ENCODE data around the gene BORCS6. TPM values are rescaled to one million over a fixed set of nuclear protein-coding genes. Genes with fewer than 3 reads are reported as not detected.

BORCS6 gene
- total and polyA plus RNA-seq, 2 of the 4 experiments (the other 2 are of a cell fraction): 2.7 to 3.3 TPM

- TF ChIP-seq CHD1 (IDR thresholded peaks at IDR 0.05; ENCODE audit: low read depth, low read length) (peak; percentile 81; the same call in 1 of the 2 replicates), MXI1 (IDR thresholded peaks at IDR 0.05; ENCODE audit: borderline replicate concordance, low read depth, low read length) (peak; percentile 82)
Observed at GRCh38 chr17:8153957-8154607, 35.9 kb downstream of the BORCS6 start (continued).

DNA sequence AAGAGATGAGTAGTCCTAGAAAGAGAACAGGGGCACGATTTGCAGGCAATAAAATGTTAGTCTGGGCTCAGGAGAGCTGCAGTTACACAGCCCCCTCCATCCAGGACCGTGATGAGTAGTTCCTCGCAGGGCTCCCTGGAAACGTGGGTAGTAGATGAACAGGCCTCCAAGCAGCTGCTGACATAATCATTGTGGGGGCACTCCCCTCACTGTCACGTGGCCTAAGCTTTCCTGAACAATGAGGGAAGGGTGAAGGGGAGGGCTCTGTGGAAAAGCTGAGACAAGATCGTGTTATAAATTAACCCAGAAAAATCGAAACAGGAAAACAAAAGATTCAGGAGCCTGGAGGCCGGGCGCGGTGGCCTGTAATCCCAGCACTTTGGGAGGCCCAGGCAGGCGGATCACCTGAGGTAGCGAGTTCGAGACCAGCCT lies 36.4 kb downstream of the BORCS6 start:
- BruUV-seq (replicated peaks): no TSS peak
- in situ Hi-C loops (cut with MboI; ENCODE audit: low sequenced_read_pairs): loop anchor here (25.0 kb wide), 1 partner anchor 916 kb away; the partner anchor contains the start of genes DVL2, GABARAP and PHF23
- H3K4me2 ChIP-seq (ENCODE audit: low read depth, low read length): no peak overlapping the region
- TF ChIP-seq NFE2L2 (IDR thresholded peaks at IDR 0.05; ENCODE audit: low read depth, low read length) (no peak), FOS (IDR thresholded peaks at IDR 0.05; ENCODE audit: low read depth, low read length) (peak; percentile 42; the same call in 1 of the 2 replicates), POLR2A (IDR thresholded peaks at IDR 0.05; ENCODE audit: low read depth, low read length) (peak; percentile 8; the same call in 1 of the 2 replicates), ELK1 (IDR thresholded peaks at IDR 0.05; ENCODE audit: borderline replicate concordance, low read depth, low read length) (no peak), CHD1 (IDR thresholded peaks at IDR 0.05; ENCODE audit: low read depth, low read length) (no peak), MAZ (IDR thresholded peaks at IDR 0.05; ENCODE audit: borderline replicate concordance, low read depth, low read length) (peak; percentile 95), RAD21 (IDR thresholded peaks at IDR 0.05; ENCODE audit: low read length) (no peak), CTCF (conservative IDR thresholded peaks at IDR 0.05; ENCODE audit: low read depth, low read length) (no peak), RCOR1 (IDR thresholded peaks at IDR 0.05; ENCODE audit: insufficient replicate concordance, low read length) (no peak), SMC3 (IDR thresholded peaks at IDR 0.05; ENCODE audit: low read depth, low read length) (no peak), BHLHE40 (IDR thresholded peaks at IDR 0.05; ENCODE audit: low read depth, low read length) (peak; percentile 87), MAFK (IDR thresholded peaks at IDR 0.05; ENCODE audit: low read depth, low read length) (peak; percentile 18; the same call in 1 of the 2 replicates), MXI1 (IDR thresholded peaks at IDR 0.05; ENCODE audit: borderline replicate concordance, low read depth, low read length) (peak; percentile 59; the same call in 1 of the 2 replicates)

More for the DNA sequence above, 36.4 kb downstream of the BORCS6 start:
- Histone ChIP-seq H3K36me3 (ENCODE audit: control insufficient read depth, insufficient read depth, low read length) (peaks cover 14% of the 10 kb centered on the region), H3K9me1 (ENCODE audit: insufficient read depth, low read length) (peaks cover 22% of the 10 kb centered on the region), H3K9ac (ENCODE audit: low read depth, low read length) (no peak overlapping the region), H3K4me1 (ENCODE audit: control insufficient read depth, insufficient read depth, low read length) (peaks cover 23% of the 10 kb centered on the region), H3K23ac (ENCODE audit: low read depth, low read length) (no peak overlapping the region; the same call in 1 of the 2 replicates), H2BK120ac (ENCODE audit: low read depth, low read length) (no peak overlapping the region), H3K18ac (ENCODE audit: low read depth, low read length) (no peak overlapping the region), H3K27ac (ENCODE audit: insufficient read depth, low read length) (peak overlapping the region; percentile 81), H3K79me1 (ENCODE audit: low read depth in 1 of 2, low read length in 2 of 2) (peaks cover 3 to 40% of the 10 kb centered on the region in 2 experiments; a peak in 2 of 4 replicates), H3K56ac (ENCODE audit: extremely low read depth, insufficient read depth, low read length) (no peak overlapping the region), H4K5ac (ENCODE audit: low read depth, low read length) (no peak overlapping the region), H4K20me1 (ENCODE audit: insufficient read depth, low read length) (peaks cover 11% of the 10 kb centered on the region), H4K8ac (ENCODE audit: low read depth in 2 of 2, low read length in 2 of 2) (peak overlapping the region in 1 of 2 experiments; percentile 88; a peak in 1 of 4 replicates), H3K14ac (replicated peaks; ENCODE audit: low read depth, low read length) (no peak overlapping the region), H2AK9ac (replicated peaks; ENCODE audit: low read depth, low read length, poor library complexity) (no peak overlapping the region), H2AFZ (replicated peaks; ENCODE audit: low read length, poor library complexity) (peak overlapping the region; percentile 7), H3K9me3 (ENCODE audit: control insufficient read depth, insufficient read depth, low read length) (no peaks in the 10 kb centered on the region), H2BK20ac (ENCODE audit: low read depth, low read length) (no peak overlapping the region), H3K27me3 (ENCODE audit: control insufficient read depth, insufficient read depth, low read length) (no peaks in the 10 kb centered on the region), H3K4me3 (ENCODE audit: insufficient read depth, low read depth, low read length) (no peak overlapping the region), H2BK5ac (ENCODE audit: low read depth, low read length, poor library complexity, severe bottlenecking) (peak overlapping the region; percentile 73), H3K4ac (ENCODE audit: low read depth, low read length) (peak overlapping the region; percentile 35), H2AK5ac (ENCODE audit: low read depth, low read length) (peak overlapping the region; percentile 90; the same call in 1 of the 2 replicates), H2BK15ac (ENCODE audit: low read depth, low read length) (no peak overlapping the region), H4K91ac (ENCODE audit: insufficient read depth, low read depth, low read length) (peak overlapping the region; percentile 9; the same call in 1 of the 2 replicates)
- intact Hi-C loops (cut with micrococcal nuclease) (no loop called here), dilution Hi-C loops (cut with HindIII; ENCODE audit: low sequenced_read_pairs, unreplicated experiment) (no loop called here)
- WGBS, 2 experiments (ENCODE audit: extremely low coverage in 2 of 2, insufficient read length in 1 of 2): 39% methylated on average over 5 of the region's 13 CpGs; no CpG with 5 or more reads in 1 of the 2 experiments
- ATAC-seq (ENCODE audit: low read depth) (peak; percentile 1), DNase-seq (peak; percentile 97)
- ChIA-PET POLR2A (ENCODE audit: unreplicated experiment) (interaction anchor here (1.2 kb wide), 1 partner anchor 20 kb away, joined by 4 read pairs; no protein-coding TSS in a partner anchor), CTCF (no interaction called here)

All from IMR-90 (cell line).